GM12891 (cell line): Measurements from ENCODE around the gene PIGU.

Experiments
- DNase-seq: peaks from one replicate; pipeline ENCODE4 v3.0.0; 2011; ENCODE audit warnings: low spot score; ENCODE audit not compliant: insufficient read length
- FAIRE-seq: peaks from 2 replicates; lab custom pipeline; 2011; peaks lifted over from hg19 to GRCh38; lab: Jason Lieb, UNC
- PAX5 ChIP-seq: IDR thresholded peaks from 2 replicates; pipeline ENCODE4 v1.6.1; 2011; ENCODE audit warnings: low read length, moderate library complexity, mild to moderate bottlenecking; ENCODE audit not compliant: insufficient read depth, severe bottlenecking
- POLR2A ChIP-seq: IDR thresholded peaks from 2 replicates; pipeline ENCODE4 v1.6.1; 2011; ENCODE audit warnings: low read depth, low read length, control low read depth
- POLR2AphosphoS5 ChIP-seq: IDR thresholded peaks from 2 replicates; pipeline ENCODE4 v1.6.1; 2011; ENCODE audit warnings: low read depth, low read length, control low read depth
- POU2F2 ChIP-seq: IDR thresholded peaks from 2 replicates; pipeline ENCODE4 v1.6.1; 2011; ENCODE audit warnings: low read depth, mild to moderate bottlenecking, control low read depth, low read length, moderate library complexity
- SPI1 ChIP-seq: IDR thresholded peaks from 2 replicates; pipeline ENCODE4 v1.6.1; 2011; ENCODE audit warnings: low read depth, low read length, control low read depth
- TAF1 ChIP-seq: IDR thresholded peaks from 2 replicates; pipeline ENCODE4 v1.6.1; 2011; ENCODE audit warnings: low read depth, low read length, control low read depth

Gene PIGU

GRCh38 chr20:34571753-34572152 lies 105.1 kb downstream of the PIGU start:
- FAIRE-seq: no peak
- no peak for DNase-seq
- TF ChIP-seq SPI1 (no peak), PAX5 (no peak), POLR2A (no peak), TAF1 (no peak), POU2F2 (no peak), POLR2AphosphoS5 (no peak)

DNA sequence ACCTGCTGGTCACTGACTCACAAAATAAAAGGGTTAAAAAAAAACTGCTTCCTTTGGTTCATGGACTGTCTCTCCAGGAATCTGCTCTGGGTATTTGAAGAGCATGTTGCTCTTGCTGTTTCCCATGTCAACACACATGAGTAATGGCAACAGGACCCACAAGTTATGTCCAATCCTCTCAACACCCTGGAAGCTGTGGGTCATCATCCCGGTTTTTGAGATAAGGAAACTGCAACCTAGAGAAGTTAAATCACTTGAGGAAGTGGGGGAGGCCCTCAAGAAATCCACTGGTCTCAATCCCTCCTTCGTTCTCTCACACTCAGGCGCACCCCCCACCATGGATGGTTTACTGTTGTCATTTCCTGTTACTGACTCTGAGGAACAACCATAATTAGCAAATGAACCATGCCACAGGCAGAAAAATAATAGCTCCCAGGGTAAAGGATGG lies 106.0 kb downstream of the PIGU start:
- FAIRE-seq (no peak), DNase-seq (no peak)
- TF ChIP-seq POU2F2 (no peak), POLR2AphosphoS5 (no peak), POLR2A (no peak), PAX5 (no peak), SPI1 (no peak), TAF1 (no peak)

GRCh38 chr20:34569598-34569997 lies 107.3 kb downstream of the PIGU start:
- no peak for TF ChIP-seq POU2F2
- no peak for TF ChIP-seq POLR2AphosphoS5
- no peak for TF ChIP-seq PAX5
- no peak for TF ChIP-seq SPI1
- TF ChIP-seq TAF1: no peak
- no peak for TF ChIP-seq POLR2A
- DNase-seq: no peak
- no peak for FAIRE-seq

DNA sequence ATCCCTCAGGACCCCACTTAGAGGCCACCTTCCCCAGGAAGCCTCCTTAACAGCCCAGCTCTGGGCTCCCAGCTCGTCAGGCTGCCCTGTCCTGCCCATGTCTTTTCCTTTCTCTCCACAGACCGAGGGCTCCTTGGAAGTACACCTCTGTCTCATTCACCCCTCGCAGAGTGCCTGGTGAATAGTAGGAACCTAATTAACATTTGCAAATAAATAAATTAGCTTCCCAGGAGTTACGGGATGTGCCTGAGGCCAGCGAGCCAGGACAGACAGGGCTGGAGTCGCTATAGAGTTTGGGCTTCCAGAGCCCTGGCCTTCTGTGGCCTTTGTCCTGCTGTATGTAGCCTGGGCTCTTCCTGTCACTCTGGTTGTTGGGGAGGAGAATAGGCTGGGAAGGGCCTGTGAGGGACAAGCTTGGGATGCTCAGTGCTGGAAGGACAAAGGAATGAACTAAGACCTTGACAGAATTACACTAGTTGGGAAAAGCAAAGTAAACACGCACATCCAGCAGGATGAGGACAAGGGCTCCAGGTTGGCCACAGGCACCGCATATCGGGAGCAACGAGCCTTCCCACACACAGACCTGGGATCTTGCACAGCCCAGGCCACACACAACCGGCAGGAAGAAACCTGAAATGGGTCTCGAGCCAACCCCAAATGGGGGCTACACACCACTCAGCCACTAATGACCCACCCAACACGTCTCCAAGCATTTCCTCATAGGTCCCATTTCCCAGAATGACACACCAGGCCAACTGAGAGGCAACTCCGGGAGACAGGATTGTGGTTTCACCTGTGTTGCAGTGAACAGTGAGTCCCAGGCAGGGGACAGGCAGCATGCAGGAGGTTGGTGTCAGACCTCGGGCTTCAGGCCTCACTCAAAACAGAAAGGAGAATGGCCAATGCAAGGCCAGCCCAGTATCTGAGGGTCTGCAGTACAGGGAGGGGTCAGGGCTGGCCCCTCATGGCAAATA lies 108.7 kb downstream of the PIGU start:
- DNase-seq (no peak), FAIRE-seq (no peak)
- no peak for TF ChIP-seq TAF1
- no peak for TF ChIP-seq POLR2AphosphoS5
- no peak for TF ChIP-seq POLR2A
- no peak for TF ChIP-seq POU2F2
- no peak for TF ChIP-seq PAX5

DNA sequence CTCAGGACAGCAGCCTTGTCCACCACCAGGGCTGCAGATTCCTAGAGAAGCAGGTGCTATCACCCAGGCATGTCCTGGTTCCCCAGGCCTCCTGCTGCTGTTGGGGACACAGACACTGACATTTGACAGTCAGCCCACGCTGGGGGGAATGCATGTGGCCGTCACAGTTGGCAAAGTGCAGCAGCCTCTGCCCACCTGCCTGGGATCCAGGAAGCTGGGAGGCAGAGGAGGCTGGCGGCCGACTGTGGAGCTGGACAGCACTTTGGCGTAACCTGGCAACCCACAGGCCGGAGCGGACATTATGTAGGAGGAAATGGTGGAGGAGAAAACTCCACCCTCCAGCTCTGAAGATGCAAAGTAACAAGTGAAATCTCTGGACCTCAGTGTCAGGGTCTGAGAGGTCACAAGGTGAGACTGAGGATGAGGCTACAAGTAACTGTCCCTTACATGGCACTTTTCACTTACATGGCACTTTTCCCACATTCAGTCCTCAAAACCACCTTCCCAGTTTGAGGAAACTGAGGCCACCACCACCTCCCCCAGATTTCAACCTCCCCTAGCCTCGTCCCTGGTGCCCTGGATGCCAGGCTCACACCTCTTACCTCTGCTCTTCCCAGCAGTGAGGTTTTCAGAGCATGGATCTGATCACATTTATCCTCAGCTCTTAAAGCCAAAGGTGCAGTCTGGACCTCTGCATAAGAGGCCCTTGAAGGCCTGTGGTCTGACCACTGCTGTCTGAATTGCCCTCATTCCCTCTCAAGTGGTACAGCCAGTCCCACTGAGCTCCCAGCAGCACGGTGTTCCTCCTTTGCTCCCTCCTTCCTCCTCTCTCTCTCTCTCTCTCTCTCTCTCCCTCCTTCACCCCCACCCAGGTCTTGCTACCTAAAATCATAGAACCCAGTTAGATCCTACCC lies 109.7 kb downstream of the PIGU start:
- TF ChIP-seq POLR2A: no peak
- TF ChIP-seq SPI1: no peak
- TF ChIP-seq POU2F2: no peak
- no peak for TF ChIP-seq TAF1
- no peak for TF ChIP-seq POLR2AphosphoS5
- FAIRE-seq (no peak), DNase-seq (no peak)

- DNase-seq (no peak), FAIRE-seq (no peak)
- TF ChIP-seq POU2F2: no peak
- no peak for TF ChIP-seq POLR2A
- no peak for TF ChIP-seq SPI1
- TF ChIP-seq PAX5: no peak
- TF ChIP-seq TAF1: no peak
- no peak for TF ChIP-seq POLR2AphosphoS5
Observed at GRCh38 chr20:34564833-34565232, 112.1 kb downstream of the PIGU start.

DNA sequence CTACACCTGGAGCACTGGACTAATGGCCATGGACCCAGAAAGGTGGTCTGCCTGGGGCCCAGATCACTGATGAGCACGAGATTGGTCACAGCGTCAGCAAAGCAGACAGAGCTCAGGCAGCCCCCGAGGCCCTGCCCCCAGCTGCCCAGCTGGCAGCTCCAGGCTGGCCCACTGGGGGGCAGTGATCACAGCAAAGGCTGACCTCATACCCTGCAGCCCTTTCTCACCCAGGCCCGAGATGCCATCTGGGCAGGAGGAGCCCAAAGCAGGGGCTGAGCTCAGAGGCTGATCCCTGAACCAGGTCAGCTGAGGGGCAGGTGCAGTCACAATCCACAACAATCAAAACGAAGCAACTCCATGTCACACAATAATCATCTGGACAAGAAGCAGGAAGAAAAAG lies 114.3 kb downstream of the PIGU start:
- no peak for FAIRE-seq
- no peak for TF ChIP-seq POLR2AphosphoS5
- TF ChIP-seq PAX5: no peak
- no peak for TF ChIP-seq POU2F2
- TF ChIP-seq TAF1: no peak
- no peak for TF ChIP-seq SPI1
- TF ChIP-seq POLR2A: no peak
- DNase-seq: no peak

DNA sequence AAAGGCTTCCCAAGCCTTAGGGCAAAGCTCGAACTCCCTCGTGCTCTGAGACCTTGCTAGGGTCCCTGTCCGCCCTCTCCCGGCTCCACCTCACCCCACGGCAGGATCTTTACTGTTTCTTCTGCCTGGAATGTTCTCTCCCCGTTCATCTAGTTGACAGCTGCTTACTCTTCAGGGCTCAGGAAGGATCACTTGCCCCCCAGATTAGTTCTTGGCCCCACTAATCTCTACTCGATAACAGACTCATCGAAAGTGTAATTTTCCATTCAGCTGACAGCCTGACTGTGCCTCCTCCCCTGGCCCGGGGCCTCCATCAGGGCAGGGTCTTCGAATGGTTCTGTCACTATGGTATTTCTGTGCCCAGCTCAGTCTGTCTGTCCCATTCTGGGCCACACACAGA lies 115.2 kb downstream of the PIGU start:
- no peak for FAIRE-seq
- DNase-seq: no peak
- no peak for TF ChIP-seq PAX5
- no peak for TF ChIP-seq POLR2AphosphoS5
- TF ChIP-seq POLR2A: no peak
- TF ChIP-seq POU2F2: no peak
- no peak for TF ChIP-seq TAF1
- TF ChIP-seq SPI1: no peak

- TF ChIP-seq TAF1 (no peak), SPI1 (no peak), POLR2A (no peak), PAX5 (no peak), POLR2AphosphoS5 (no peak), POU2F2 (no peak)
- DNase-seq: no peak
- FAIRE-seq: no peak
Observed at GRCh38 chr20:34560614-34561013, 116.3 kb downstream of the PIGU start.
